GM12872 (cell line): ENCODE results near the gene NKTR.

Source experiments
- TF ChIP-seq, protein P1 (sequence below): IDR thresholded peaks from 3 replicates; pipeline ENCODE4 v1.5.1; 2011; ENCODE audit warnings: low read depth, mild to moderate bottlenecking, low read length, moderate library complexity; ENCODE audit not compliant: insufficient read depth

The NKTR gene

DNA sequence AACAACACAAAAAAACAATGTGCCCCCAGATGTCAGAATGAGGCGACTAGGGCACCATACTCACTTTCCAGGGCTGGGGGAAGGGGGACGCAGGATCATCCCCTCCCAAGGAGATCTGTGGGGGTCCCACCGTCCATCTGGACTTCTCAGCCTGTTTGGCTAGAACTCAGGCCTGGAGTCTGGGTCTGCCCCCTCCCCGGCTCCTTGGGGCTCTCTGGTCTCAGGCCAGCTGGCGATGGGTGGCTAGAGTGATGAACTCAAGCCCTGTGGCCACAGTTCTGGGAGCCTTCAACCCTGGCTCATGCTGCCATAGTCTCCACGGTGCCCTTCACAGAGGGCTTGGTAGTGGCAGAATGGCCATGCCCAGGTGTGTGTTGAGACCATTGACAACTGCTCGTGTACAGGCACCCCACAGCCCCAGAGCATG lies 66.6 kb downstream of the NKTR start:
- TF ChIP-seq, protein P1, sequence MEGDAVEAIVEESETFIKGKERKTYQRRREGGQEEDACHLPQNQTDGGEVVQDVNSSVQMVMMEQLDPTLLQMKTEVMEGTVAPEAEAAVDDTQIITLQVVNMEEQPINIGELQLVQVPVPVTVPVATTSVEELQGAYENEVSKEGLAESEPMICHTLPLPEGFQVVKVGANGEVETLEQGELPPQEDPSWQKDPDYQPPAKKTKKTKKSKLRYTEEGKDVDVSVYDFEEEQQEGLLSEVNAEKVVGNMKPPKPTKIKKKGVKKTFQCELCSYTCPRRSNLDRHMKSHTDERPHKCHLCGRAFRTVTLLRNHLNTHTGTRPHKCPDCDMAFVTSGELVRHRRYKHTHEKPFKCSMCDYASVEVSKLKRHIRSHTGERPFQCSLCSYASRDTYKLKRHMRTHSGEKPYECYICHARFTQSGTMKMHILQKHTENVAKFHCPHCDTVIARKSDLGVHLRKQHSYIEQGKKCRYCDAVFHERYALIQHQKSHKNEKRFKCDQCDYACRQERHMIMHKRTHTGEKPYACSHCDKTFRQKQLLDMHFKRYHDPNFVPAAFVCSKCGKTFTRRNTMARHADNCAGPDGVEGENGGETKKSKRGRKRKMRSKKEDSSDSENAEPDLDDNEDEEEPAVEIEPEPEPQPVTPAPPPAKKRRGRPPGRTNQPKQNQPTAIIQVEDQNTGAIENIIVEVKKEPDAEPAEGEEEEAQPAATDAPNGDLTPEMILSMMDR = no peak

DNA sequence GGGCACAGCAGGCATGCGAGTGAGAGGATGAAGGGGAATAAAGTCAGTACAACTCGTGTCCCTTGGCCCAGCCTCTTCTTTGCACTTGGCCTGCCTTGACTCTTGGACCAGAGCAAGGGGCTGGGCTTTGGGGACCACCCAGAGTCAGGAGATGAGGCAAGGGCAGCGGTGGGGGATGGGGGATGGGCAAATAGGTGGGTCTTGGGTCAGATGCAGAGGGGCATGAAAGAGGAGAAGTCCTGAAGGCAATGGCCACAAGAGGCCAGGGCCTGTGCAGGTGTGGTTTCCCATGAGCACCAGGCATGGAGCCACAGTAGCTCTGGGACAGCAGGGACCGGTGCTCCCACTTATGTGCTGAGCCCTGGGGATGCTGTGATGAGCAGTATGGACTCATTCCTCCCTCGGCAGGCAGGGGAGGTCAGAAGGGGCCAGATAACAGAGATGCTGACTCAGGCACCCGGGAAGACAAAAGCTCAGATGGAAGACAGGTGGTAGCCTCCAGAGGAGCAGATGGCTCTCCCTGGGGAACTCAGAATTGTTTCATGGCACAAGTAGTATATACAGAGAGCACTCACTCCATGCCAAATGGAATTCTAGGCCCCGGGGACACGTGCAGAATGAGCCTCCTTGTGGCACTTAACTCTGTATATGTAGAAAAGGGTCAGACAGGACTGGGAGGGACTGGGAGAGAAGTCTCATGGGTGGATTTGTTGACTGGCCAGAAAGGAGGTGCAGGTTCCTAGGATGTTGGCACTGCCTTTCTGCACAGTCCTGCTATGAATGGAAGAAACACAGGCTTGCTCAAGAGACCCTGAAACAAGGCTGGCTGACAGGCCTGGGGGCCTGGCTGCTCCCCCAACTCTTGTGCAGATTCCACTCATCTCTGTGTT lies 67.3 kb downstream of the NKTR start:
- TF ChIP-seq, protein P1 = no peak

DNA sequence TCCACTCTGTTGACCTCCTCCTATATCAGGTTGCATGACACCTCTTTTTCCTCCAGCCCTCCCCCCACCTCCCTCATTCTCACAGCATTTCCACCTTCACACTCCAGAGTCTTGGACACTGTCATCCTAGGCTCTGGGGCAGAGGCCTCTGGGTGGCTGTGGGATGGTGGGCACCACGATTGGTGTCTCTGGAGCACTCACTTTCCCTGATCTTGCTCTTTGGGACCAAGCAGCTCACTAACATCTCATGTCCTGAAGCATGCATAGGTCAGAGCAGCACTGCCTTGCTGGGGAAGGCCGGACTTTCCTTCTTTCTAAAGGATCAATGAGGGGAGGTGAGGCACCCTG lies 67.9 kb downstream of the NKTR start:
- TF ChIP-seq, protein P1 = no peak

DNA sequence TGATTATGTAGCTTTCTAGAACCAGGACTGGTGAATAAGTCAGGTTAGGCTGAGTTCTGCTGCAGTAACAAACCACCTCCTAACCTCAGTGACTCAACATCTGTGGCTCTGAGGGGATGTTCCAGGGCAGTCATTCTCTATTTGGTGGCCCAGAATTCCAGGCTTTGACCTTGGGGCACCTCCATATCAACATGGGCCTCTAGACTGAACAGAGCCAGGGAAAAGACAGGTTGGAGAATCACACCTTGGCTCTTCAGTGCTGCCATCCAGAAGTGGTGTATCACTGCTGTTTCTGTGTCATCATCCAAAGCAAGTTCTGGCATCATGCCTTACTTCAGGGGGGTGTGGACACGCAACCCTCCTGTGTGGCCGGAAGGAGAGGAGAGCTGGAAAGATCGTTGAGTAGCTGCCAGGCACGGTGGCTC lies 68.3 kb downstream of the NKTR start:
- TF ChIP-seq, protein P1 = no peak

DNA sequence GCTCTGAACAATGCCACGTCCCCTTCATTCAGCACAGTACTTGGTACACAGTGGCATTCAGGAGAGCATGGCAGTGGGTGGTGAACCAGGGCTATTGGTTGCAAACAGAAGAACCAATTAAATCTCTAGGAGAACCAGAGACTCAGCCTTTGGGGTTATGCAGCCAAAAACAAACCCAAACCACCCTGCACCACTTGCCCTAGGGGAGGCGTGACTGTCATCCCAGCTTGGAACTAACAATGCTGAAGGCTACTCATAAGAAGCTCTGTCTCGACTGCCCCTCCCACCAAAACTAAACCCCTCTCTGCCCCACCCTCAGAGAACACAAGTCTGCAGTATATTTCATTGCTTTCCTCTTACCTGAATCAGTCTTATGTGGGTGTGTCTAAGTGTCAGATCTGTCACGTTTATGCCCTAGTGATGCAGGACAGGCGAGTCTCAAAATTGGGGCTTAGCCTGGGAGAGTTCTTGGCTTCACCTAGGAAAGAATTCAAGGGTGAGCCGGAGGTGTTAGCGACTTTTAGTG lies 69.6 kb downstream of the NKTR start:
- TF ChIP-seq, protein P1 = no peak

DNA sequence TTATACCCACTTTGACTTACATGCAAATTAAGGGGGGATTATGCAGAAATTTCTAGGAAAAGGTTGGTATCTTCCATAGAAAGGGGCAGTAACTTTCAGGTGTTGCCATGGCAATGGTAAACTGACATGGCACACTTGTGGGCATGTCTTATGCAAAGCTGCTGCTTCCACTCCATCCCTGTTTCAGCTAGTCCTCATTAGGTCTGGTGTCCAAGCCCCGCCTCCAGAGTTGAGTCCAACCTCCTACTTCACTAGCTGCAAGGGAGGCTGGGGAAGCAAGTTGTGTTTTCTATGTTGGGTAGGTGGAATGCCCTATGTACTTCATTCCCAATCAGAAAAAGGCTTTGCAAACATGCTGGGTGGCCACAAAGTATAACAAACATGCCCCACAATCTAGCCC lies 70.2 kb downstream of the NKTR start:
- TF ChIP-seq, protein P1 = no peak

DNA sequence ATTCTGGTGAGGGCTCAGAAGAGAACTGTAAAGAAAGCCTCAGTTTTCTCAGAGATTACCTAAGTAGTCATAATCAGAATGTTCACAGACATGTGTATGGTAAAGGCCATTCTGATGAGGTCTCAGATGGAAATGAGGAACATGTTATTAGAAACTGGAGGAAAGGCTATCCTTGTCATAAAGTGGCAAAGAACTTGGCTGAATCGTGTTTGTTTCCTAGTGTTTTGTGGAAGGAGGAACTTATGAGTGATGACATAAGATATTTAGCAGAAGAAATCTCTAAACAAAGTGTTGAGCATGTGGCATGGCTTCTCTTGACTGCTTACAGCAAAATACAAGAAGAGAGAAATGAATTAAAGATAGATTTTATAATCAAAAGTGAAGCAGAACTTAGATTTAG lies 72.0 kb downstream of the NKTR start:
- TF ChIP-seq, protein P1 = no peak
